ENCODE measurements around the gene WDR41.
A peak's percentile ranks its signal among the peaks of the same experiment; 100 is the strongest.
"Not testable (repeated sequence)": the region's sequence is repeated elsewhere in the genome, so short reads cannot be mapped to it uniquely, and the experiment has no call there.

Gene WDR41

GRCh38 chr5:77491783-77492652 is at the start of gene WDR41:
WDR41 (minus strand) TSS chr5:77492316; CDS start chr5:77492220, 96 bp downstream.
- DNase-seq = peak; percentile 71 to 74

GRCh38 chr5:77531297-77531696 is 39.2 kb upstream of the WDR41 start:
- no peak for DNase-seq

GRCh38 chr5:77518304-77518703 is 26.2 kb upstream of the WDR41 start:
- DNase-seq = peak in 1 of 2 experiments; percentile 58

GRCh38 chr5:77514457-77514856 is 22.3 kb upstream of the WDR41 start:
- DNase-seq = no peak

- DNase-seq = no peak
Observed at GRCh38 chr5:77513321-77513720, 21.2 kb upstream of the WDR41 start.

GRCh38 chr5:77501132-77501531 is 9.0 kb upstream of the WDR41 start:
- not testable (repeated sequence) for DNase-seq

GRCh38 chr5:77499973-77500372 is 7.9 kb upstream of the WDR41 start:
- DNase-seq = no peak

GRCh38 chr5:77499441-77499840 is 7.3 kb upstream of the WDR41 start:
- DNase-seq = no peak

GRCh38 chr5:77498952-77499351 is 6.8 kb upstream of the WDR41 start:
- DNase-seq = no peak

- no peak for DNase-seq
Observed at GRCh38 chr5:77494935-77495334, 2.8 kb upstream of the WDR41 start.

- no peak for DNase-seq
Observed at GRCh38 chr5:77492653-77493000, 511 bp upstream of the WDR41 start.

GRCh38 chr5:77490741-77491344 is 1.3 kb downstream of the WDR41 start:
- DNase-seq = not testable (repeated sequence)

GRCh38 chr5:77486344-77486962 is 5.7 kb downstream of the WDR41 start:
- no peak for DNase-seq

GRCh38 chr5:77483682-77484081 is 8.4 kb downstream of the WDR41 start:
- DNase-seq = no peak

GRCh38 chr5:77475041-77475440 is 17.1 kb downstream of the WDR41 start:
- DNase-seq = not testable (repeated sequence)

- DNase-seq = not testable (repeated sequence)
Observed at GRCh38 chr5:77468875-77469274, 23.2 kb downstream of the WDR41 start.

- DNase-seq = no peak
Observed at GRCh38 chr5:77463905-77464304, 28.2 kb downstream of the WDR41 start.

GRCh38 chr5:77461287-77461686 is 30.8 kb downstream of the WDR41 start:
- no peak for DNase-seq

- DNase-seq = no peak
Observed at GRCh38 chr5:77454123-77454522, 38.0 kb downstream of the WDR41 start.

- peak in 1 of 2 experiments; percentile 36 for DNase-seq
Observed at GRCh38 chr5:77452351-77452750, 39.8 kb downstream of the WDR41 start.

GRCh38 chr5:77449981-77450380 is 42.1 kb downstream of the WDR41 start:
- DNase-seq = no peak

- no peak for DNase-seq
Observed at GRCh38 chr5:77449277-77449676, 42.8 kb downstream of the WDR41 start.

- DNase-seq = no peak
Observed at GRCh38 chr5:77448831-77449230, 43.3 kb downstream of the WDR41 start.

- DNase-seq = no peak
Observed at GRCh38 chr5:77444356-77444755, 47.8 kb downstream of the WDR41 start.
